GM23338 (cell line): Measurements from ENCODE around the gene GRIN3B. TPM values are rescaled to one million over a fixed set of nuclear protein-coding genes. Genes with fewer than 3 reads are reported as not detected.
A peak's percentile ranks its signal among the peaks of the same experiment; 100 is the strongest.

Experiments
- ATAC-seq: fragments of 200-7000 bp; cut with Tn5 transposase; 3 replicates; pipeline ENCODE4 v1.9.1; 2020
- DNase-seq: peaks from one replicate; pipeline ENCODE4 v3.0.0-alpha.2; 2015; ENCODE audit warnings: low spot score
- H2AFZ ChIP-seq: fragments of 200-600 bp; sonication (generic); 2 replicates; pipeline ENCODE4 v1.8.0; 2016; ENCODE audit warnings: antibody characterized with exemption, mild to moderate bottlenecking, moderate library complexity
- H3F3A ChIP-seq: fragments of 200-600 bp; sonication (generic); replicated peaks from 2 replicates; pipeline ENCODE4 v1.8.0; 2017; ENCODE audit warnings: antibody characterized with exemption, mixed run types, low read depth
- H3K27ac ChIP-seq: fragments of 200-600 bp; sonication (generic); 2 replicates; pipeline ENCODE4 v1.6.1; 2016; ENCODE audit warnings: low read depth
- H3K27me3 ChIP-seq: fragments of 200-600 bp; sonication (generic); 2 replicates; pipeline ENCODE4 v1.8.0; 2016; ENCODE audit warnings: mild to moderate bottlenecking, mixed run types, moderate library complexity; ENCODE audit not compliant: insufficient read depth
- H3K36me3 ChIP-seq: fragments of 200-600 bp; sonication (generic); 2 replicates; pipeline ENCODE4 v1.8.0; 2016; ENCODE audit warnings: mild to moderate bottlenecking; ENCODE audit not compliant: insufficient read depth
- H3K4me1 ChIP-seq: fragments of 200-600 bp; sonication (generic); 2 replicates; pipeline ENCODE4 v1.8.0; 2016; ENCODE audit warnings: mild to moderate bottlenecking, moderate library complexity; ENCODE audit not compliant: insufficient read depth
- H3K4me2 ChIP-seq: fragments of 200-600 bp; sonication (generic); 2 replicates; pipeline ENCODE4 v1.7.1; 2017; ENCODE audit warnings: mixed run types
- H3K4me3 ChIP-seq: fragments of 200-600 bp; sonication (generic); 2 replicates; pipeline ENCODE4 v1.6.1; 2016; ENCODE audit warnings: mixed run types
- H3K79me2 ChIP-seq: fragments of 200-600 bp; sonication (generic); replicated peaks from 2 replicates; pipeline ENCODE4 v1.8.0; 2017; ENCODE audit warnings: mild to moderate bottlenecking; ENCODE audit not compliant: insufficient read depth
- H3K9me2 ChIP-seq: fragments of 200-600 bp; sonication (generic); 2 replicates; pipeline ENCODE4 v1.8.0; 2017; ENCODE audit not compliant: insufficient read depth
- H4K20me1 ChIP-seq: fragments of 200-600 bp; sonication (generic); replicated peaks from 2 replicates; pipeline ENCODE4 v1.8.0; 2017; ENCODE audit warnings: mild to moderate bottlenecking; ENCODE audit not compliant: insufficient read depth
- H3K27ac Mint-ChIP-seq: 2 replicates; pipeline ENCODE4 v1.8.0; 2020; ENCODE audit warnings: inconsistent platforms, mild to moderate bottlenecking, moderate library complexity, mixed read lengths
- H3K27me3 Mint-ChIP-seq: 3 replicates; pipeline ENCODE4 v1.8.0; 2022; ENCODE audit warnings: low read depth, mild to moderate bottlenecking, moderate library complexity, mixed read lengths, inconsistent platforms; ENCODE audit not compliant: insufficient read depth, poor library complexity
- H3K36me3 Mint-ChIP-seq: 3 replicates; pipeline ENCODE4 v1.8.0; 2021; ENCODE audit warnings: low read depth, mild to moderate bottlenecking, inconsistent platforms, moderate library complexity, mixed read lengths
- H3K4me1 Mint-ChIP-seq: 3 replicates; pipeline ENCODE4 v1.8.0; 2020; ENCODE audit warnings: mild to moderate bottlenecking, inconsistent platforms, mixed read lengths
- H3K4me3 Mint-ChIP-seq: 3 replicates; pipeline ENCODE4 v1.8.0; 2021; ENCODE audit warnings: moderate library complexity, mild to moderate bottlenecking, inconsistent platforms, mixed read lengths
- H3K9me3 Mint-ChIP-seq: 3 replicates; pipeline ENCODE4 v1.8.0; 2020; ENCODE audit warnings: moderate library complexity, mild to moderate bottlenecking, inconsistent platforms, mixed read lengths
- CREB1 ChIP-seq: fragments of 250-450 bp; sonication (Bioruptor Pico); IDR thresholded peaks from 2 replicates; pipeline ENCODE4 v1.5.0; 2020; ENCODE audit warnings: low read depth, mild to moderate bottlenecking, moderate library complexity
- CTCF ChIP-seq, 2 experiments: fragments of 200-600 bp in 1 of 2; sonication (generic) in 1 of 2; conservative IDR thresholded peaks; 2 replicates each; pipeline versions ENCODE4 v1.5.1 to v1.6.1; 2016 to 2017; ENCODE audit warnings: antibody characterized with exemption in 2 of 2, low read depth in 2 of 2, mild to moderate bottlenecking in 2 of 2, moderate library complexity in 1 of 2
- ETS1 ChIP-seq: IDR thresholded peaks from 2 replicates; pipeline ENCODE4 v1.6.1; 2016; ENCODE audit warnings: antibody characterized with exemption
- EZH2 ChIP-seq: fragments of 200-600 bp; sonication (generic); IDR thresholded peaks from one replicate; pipeline ENCODE4 v1.8.0; 2017; ENCODE audit warnings: antibody characterized with exemption, mild to moderate bottlenecking, low read depth; ENCODE audit not compliant: unreplicated experiment
- JUNB ChIP-seq: IDR thresholded peaks from one replicate; pipeline ENCODE4 v1.6.1; 2016; ENCODE audit warnings: antibody characterized with exemption; ENCODE audit not compliant: unreplicated experiment
- NANOG ChIP-seq: IDR thresholded peaks from 2 replicates; pipeline ENCODE4 v1.6.1; 2016; ENCODE audit warnings: antibody characterized with exemption, borderline replicate concordance
- POLR2AphosphoS5 ChIP-seq: IDR thresholded peaks from 2 replicates; pipeline ENCODE4 v1.6.1; 2016; ENCODE audit warnings: antibody characterized with exemption, low read depth
- STAT1 ChIP-seq: IDR thresholded peaks from one replicate; pipeline ENCODE4 v1.6.1; 2016; ENCODE audit warnings: antibody characterized with exemption; ENCODE audit not compliant: unreplicated experiment
- ZNF114 ChIP-seq: fragments of 250-450 bp; sonication (Bioruptor Pico); IDR thresholded peaks from 2 replicates; pipeline ENCODE4 v1.5.0; 2020; ENCODE audit warnings: mild to moderate bottlenecking, moderate library complexity
- ZNF462 ChIP-seq: fragments of 250-450 bp; sonication (Bioruptor Pico); IDR thresholded peaks from 2 replicates; pipeline ENCODE4 v1.5.0; 2020; ENCODE audit warnings: mild to moderate bottlenecking, moderate library complexity
- polyA plus RNA-seq: library from polyadenylated mRNA; unstranded; fragments of >200 nt; fragmentation: Nextera tagmentation; extraction: Ambion mirVana; gene quantifications from 2 replicates; pipeline ENCODE4 v1.2.1, GENCODE V29; 2016
- total RNA-seq: library from RNA; depleted of rRNA; stranded (reverse); fragments of >200 nt; shearing (Covaris generic); gene quantifications from 2 replicates; pipeline ENCODE4 v1.2.3, GENCODE V29; 2014

GRIN3B gene
- total and polyA plus RNA-seq, 2 experiments from 2014 or later: 0.11 to 2.8 TPM

- H3K9me3 Mint-ChIP-seq: no peaks in the 10 kb centered on the region
- H3K27me3 ChIP-seq: no peaks in the 10 kb centered on the region
- peak; percentile 21 for ATAC-seq
- H4K20me1 ChIP-seq: peaks cover 20% of the 10 kb centered on the region
- H3K36me3 ChIP-seq: peaks cover 20% of the 10 kb centered on the region
- no peak overlapping the region for H2AFZ ChIP-seq
- peak overlapping the region; percentile 95 for H3K4me3 Mint-ChIP-seq
- H3K27me3 Mint-ChIP-seq: peaks cover 29% of the 10 kb centered on the region
- peak overlapping the region; percentile 99 for H3K4me3 ChIP-seq
- H3K79me2 ChIP-seq: peaks cover 50% of the 10 kb centered on the region
- peaks cover 25% of the 10 kb centered on the region for H3F3A ChIP-seq
- peaks cover 8% of the 10 kb centered on the region for H3K4me1 ChIP-seq
- H3K4me2 ChIP-seq: peak overlapping the region; percentile 99
- peak; percentile 29 for TF ChIP-seq POLR2AphosphoS5
- TF ChIP-seq NANOG: no peak
- peak; percentile 92 for DNase-seq
- peaks cover 38% of the 10 kb centered on the region for H3K36me3 Mint-ChIP-seq
- H3K27ac ChIP-seq: peak overlapping the region; percentile 98
- H3K9me2 ChIP-seq: no peaks in the 10 kb centered on the region
- peaks cover 14% of the 10 kb centered on the region for H3K4me1 Mint-ChIP-seq
- peak overlapping the region; percentile 85; the same call in 1 of the 2 replicates for H3K27ac Mint-ChIP-seq
These were observed 28.1 kb downstream of the GRIN3B start for GRCh38 chr19:1028062-1028926.

GRCh38 chr19:1032264-1032867, 32.1 kb downstream of the GRIN3B start:
- Mint-ChIP-seq H3K27me3 (peaks cover 29% of the 10 kb centered on the region), H3K9me3 (no peaks in the 10 kb centered on the region; the same call in 2 of the 3 replicates), H3K4me1 (peaks cover 9% of the 10 kb centered on the region), H3K36me3 (peaks cover 60% of the 10 kb centered on the region), H3K27ac (no peak overlapping the region), H3K4me3 (no peak overlapping the region)
- Histone ChIP-seq H3K36me3 (peaks cover 29% of the 10 kb centered on the region), H3K4me2 (no peak overlapping the region), H3K27me3 (no peaks in the 10 kb centered on the region), H3K4me1 (peaks cover 4% of the 10 kb centered on the region), H3K9me2 (no peaks in the 10 kb centered on the region), H4K20me1 (peaks cover 24% of the 10 kb centered on the region; the same call in 1 of the 2 replicates), H2AFZ (no peak overlapping the region), H3F3A (peaks cover 30% of the 10 kb centered on the region), H3K27ac (no peak overlapping the region), H3K4me3 (no peak overlapping the region), H3K79me2 (peaks cover 42% of the 10 kb centered on the region)
- no peak for ATAC-seq
- no peak for DNase-seq
- TF ChIP-seq ZNF114: no peak
- TF ChIP-seq ETS1: no peak
- TF ChIP-seq STAT1: no peak
- TF ChIP-seq CREB1: no peak
- no peak for TF ChIP-seq NANOG
- no peak for TF ChIP-seq ZNF462 (CRISPR knock-in tag)
- no peak for TF ChIP-seq JUNB
- no peak for TF ChIP-seq POLR2AphosphoS5
- TF ChIP-seq EZH2: no peak
- no peak for TF ChIP-seq CTCF (conservative IDR thresholded peaks at IDR 0.05; ENCODE audit: low read depth in 2 of 2)
